ENCODE measurements around the gene ADSS1.

GRCh38 chr14:104717646-104718045 lies 6.4 kb upstream of the ADSS1 start:
- TF ChIP-seq POLR2A (IDR thresholded peaks at IDR 0.05) (no peak), CTCF (IDR thresholded peaks at IDR 0.05) (no peak)

All from esophagus squamous epithelium (tissue), 4 donors.